Ramos (cell line): ENCODE data around the gene ASPSCR1.

Source experiments
- in situ Hi-C: fragments of 300-500 bp; cut with MboI; formaldehyde crosslinking; loops from one replicate; pipeline ENCODE4 v1.14.3; 2022; ENCODE audit warnings: low sequenced_read_pairs; ENCODE audit not compliant: unreplicated experiment

ASPSCR1 gene

DNA sequence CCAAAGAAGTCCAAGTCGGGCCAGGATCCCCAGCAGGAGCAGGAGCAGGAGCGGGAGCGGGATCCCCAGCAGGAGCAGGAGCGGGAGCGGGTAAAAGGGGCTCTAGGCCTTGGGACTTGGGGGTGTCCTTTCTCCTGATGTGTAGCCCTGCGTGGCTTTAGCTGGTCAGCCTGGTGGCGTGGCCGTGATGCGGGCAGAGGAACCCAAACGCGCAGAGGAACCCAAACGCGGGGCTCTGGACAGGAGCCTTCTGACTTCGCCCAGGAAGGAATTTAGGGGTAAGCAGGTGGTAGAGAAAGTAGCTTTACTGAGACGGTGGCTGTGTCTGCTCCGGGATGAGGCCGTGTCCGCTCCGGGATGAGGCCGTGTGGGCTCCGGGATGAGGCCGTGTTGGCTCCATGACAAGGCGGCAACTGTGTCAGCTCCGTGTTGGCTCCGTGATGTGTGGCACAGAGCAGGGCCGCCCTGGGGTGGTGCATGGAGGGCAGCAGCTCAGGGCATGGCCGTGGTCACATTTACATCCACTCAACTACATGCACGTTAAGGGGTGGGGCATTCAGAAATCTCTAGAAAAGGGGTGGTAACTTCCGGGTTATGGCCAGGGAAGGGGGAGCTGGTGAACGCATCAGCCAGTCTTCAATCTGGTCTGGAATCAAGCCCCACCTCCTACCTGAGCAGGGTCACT lies 19.5 kb downstream of the ASPSCR1 start:
- in situ Hi-C loops, result no loop called here

DNA sequence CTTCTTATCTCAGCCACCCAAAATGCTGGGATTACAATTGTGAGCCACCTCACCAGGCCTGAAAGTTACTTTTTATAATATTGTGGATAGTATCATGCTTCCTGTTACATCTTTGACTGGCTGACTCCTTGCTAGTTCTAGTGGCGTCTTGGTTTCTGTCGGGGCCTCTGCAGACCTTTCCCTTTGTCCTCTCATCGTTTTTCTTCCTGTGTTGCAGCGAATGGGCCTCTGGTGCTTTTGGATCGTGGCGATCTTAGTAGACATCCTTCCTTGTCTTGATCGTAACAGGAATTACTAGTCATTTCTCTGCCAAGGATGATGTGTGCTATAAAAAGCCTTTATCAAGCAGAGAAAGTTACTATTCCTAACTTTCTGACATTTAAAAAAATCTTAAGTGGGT lies 20.8 kb downstream of the ASPSCR1 start:
- in situ Hi-C loops, result no loop called here

DNA sequence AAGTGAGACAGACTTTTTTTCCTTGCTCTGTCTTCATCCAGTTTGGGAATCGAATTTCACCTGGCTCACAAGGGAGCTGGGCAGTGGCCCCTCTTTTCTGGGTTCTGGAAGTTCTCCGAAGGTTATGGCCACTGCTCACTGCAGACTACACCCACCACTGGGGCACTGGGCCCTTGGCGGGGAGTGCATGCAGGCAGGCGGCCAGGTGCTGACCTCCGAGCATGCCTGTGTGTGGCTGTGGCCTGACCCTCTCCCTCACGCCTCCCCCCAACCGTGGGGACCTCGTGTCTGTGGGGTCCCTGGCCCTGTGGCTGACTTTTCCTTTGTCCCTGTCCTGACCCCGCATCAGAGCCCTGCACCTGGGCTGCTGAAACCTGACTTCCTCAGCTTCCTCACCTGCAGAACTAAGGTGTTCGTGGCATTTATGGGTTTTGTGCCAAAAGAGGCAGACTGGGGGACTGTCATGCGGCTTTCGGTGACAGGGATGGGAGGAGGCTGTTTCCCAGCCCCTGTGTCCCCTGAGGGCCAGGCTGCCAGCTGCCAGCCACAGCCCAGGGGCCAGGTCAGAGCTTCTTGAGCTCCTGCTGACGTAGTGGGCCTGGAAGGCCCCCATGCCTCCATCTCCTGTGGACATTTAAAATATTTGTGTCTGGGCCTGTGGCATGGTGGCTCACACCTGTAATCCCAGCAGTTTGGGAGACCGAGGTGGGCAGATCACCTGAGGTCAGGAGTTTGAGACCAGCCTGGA lies 21.4 kb downstream of the ASPSCR1 start:
- in situ Hi-C loops, result no loop called here

DNA sequence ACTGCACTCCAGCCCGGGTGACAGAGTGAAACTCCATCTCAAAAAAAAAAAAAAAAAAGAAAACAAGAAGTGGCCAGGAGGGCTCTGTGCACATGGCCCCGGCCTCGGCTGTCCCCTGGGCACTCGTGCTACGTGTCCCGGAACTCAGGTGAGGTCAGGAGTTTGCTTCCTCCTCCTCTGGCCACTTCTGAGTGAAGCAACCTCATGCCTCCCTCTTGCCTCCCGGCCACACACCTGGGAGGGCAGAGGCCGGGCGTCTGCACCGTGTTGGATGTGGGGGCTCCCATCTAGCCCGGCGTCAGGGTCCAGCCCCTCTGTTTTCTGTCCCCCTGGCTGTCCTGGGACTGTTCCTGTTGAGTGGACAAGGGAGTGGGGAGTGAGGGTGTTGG lies 22.2 kb downstream of the ASPSCR1 start:
- in situ Hi-C loops, result no loop called here

DNA sequence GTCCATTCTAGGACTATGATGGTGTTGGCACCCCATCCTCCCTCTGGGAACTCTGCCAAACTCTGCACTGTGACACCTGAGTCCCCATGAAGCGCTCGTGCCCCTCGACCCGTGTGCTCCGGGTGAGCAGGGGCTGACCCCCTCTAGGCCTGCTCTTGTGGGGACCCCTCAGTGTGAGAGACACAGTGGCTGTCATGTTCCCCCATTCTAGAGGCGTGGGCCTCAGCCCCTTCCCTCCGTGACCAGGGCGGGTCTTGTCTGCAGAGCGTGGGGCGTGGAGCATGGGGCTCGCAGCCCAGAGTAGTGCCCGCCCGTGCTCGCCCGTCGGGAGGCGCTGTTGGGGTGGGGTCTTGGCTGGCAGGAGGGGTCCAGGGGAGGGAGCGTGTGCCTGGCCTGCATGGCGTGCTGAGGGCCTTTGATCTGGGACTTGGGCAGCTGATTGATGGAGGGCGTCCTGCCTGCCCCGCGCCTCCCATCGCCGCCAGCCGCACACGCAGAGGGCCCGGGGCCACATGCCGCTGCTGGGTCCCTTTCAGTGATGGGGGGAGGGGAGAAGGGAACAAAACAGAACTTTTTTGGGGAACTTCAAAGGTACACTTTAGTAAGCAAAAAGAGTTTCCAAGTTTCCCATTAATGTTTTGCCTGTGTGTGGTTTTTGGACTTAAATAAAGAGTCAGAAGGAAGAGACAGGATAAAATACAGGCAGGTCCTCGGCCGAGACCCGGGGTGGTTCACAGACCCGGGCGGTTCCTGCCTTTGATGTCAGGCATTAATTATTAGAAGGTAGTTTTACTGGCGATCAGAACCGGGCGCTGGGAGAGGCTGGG lies 22.8 kb downstream of the ASPSCR1 start:
- in situ Hi-C loops, result no loop called here

DNA sequence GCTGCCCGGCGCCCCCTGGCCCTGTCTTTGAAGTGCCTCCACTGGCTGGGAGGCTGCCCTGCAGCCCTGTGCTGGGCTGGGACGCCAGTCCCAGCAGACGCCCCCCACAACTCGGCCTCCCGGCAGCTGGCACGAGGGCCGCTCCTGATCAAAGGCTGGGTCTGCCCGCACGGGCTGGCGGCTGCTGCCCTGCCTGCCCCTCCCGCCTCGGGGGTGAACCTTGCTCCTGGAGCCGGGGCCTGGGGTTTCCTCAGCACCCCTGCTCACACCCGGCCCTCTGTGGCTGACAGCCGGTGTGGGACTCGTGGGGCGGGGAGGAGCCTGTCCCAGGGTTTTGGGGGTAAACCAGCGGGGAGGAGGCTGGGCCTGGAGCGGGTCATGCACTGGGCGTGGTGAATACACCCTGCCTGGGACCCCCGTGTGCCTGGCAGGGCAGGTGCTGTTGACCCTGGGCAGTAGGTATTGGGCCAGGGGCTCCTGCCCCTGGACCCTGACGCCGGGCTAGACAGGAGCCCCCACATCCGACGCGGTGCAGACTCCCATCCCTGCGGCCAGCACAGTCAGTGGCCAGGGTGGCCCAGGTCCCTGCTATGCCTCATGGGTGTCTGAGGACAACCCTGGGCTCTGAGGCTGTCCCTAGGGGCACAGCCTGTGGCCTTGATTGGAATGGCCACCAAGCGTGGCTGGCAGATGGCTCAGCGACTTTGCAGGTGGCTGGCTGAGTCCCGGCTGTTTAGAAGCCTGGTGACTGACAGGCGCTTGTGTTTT lies 23.6 kb downstream of the ASPSCR1 start:
- in situ Hi-C loops, result no loop called here

DNA sequence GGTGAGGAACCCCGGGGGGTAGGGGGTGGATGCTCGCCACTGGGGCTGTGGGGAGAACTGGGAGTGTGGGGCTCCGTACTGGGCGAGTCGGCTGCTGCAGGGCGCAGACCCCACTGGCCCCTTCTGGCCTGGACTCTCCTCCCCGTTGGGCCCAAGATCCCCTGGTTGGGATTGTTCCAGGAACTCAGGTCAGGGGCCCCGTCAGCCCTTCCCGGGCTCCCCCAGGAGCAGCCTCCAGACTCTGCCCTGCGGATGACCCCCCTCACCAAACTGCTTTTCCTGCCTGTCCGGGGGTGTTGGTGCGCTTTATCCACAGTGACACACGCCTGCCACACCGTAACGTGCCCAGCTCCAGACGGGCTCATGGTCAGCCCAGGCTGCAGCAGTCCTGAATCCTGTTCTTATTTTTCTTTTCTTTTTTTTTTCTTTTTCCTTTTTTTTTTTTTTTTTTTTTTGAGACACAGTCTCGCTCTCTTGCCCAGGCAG lies 24.2 kb downstream of the ASPSCR1 start:
- in situ Hi-C loops, result no loop called here

DNA sequence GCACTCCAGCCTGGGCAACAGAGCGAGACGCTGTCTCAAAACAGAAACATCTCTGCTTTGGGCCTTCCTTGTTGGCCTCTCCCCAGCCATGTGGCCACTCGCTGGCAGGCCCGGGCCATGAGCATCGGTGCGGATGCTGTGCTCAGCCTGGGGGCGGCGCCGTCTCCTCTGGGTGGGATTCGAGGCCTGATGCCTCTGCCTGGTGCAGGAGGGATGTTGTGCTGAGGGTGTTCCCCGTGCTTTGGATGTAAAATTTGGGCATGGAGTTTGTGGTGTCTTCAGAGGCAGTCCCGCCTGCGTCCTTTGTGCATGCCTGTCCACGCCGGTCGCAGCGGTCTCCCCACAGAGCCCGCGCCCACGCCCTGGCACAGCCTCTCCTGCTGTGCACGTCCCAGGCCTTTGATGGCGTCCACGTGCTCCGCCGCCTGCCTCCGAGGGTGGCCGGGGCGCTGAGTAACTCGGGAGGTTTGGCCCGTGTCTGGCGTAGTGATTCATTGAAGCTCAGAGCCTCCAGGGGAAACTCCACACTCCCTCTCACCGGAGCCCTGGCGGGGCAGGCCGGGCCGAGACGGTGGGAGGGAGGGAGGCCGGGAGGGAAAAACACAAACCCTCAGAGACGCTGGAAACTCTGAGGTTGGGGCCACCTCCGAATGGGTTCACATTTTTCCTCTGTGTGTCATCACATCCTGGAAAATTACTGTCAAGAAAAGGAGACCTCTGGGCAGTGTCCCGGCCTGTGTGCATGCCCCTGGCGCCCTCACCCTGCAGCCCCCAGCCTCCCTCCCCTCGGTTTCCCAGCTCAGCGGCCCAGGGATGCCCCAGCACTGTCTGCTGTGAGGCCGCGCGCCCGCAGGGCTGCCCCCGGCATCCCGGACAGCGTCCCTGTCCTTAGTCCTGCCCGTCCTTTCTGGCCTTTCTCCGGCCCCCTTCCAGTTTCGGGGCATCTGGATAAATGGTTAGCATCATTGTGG lies 26.3 kb downstream of the ASPSCR1 start:
- in situ Hi-C loops, result no loop called here

DNA sequence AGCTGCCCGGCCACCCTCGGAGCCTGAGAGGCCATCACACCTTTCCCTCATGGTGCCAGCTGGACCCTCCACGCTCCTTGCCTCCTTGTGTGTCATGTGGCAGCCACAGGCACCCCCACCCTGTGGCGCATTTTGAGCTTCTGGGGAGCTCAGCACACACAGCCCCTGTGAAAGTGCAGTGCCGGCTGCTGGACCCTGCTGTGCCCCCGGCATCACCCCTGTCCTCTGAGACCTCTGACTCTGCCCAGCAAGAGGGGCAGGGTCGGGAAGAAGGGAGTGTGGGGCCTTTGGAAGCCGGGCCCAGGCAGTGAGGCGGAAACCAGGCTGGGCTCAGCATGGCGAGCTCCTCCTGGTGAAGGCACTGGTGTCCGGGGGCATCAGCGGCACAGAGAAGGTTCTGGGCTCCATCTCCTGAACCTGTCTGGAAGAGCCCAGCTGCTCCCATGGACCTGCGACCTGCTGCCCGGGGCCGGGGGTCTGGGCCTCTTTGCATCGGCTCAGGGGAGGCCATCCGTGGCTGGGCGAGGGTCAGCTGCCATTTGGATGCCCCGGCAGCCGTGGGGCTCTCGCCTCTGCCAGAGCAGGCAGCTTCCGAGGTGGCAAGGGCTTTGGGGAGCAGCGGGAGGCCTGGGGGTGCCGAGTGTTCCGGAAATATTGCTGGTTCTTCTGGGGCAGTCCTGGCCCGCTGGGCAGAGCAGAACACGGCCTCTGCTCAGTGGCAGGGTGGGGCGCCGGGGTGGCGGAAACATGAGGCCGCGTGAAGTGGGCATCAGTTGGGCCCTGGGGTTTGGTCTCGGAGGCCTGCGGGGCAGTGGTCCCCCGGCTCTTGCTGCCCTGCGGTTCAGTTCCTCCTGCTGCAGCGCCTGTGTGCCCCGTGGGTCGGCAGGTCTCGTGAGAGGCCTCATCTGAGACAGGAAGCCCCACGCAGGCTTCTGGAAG lies 27.4 kb downstream of the ASPSCR1 start:
- in situ Hi-C loops, result no loop called here

DNA sequence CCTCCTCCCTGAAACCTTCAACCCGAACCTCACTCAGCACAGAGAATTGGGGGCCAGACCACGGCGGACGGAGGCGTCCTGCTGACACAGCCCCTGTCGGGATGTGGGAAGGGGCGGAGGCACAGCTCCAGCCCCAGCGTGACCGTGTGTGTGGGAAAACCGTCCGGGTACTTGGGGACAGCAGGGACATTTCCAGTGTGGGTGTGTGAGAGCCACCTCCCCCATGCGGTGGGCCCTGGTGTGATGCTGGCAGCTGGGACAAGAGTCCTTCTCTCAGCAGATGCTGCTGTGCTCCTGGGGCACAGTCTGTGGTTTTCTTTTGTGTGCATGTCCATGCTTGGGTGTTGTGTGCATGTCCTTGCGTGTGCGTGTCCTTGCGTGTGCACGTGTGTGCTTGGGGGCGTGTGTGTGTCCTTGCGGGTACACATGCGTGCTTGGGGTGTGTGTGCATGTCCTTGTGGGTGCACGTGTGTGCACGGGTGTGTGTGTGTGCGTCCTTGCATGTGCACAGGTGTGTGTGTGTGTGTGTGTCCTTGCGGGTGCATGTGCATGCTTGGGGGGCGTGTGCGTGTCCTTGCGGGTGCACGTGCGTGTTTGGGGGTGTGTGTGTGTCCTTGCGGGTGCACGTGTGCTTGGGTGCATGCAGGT lies 28.4 kb downstream of the ASPSCR1 start:
- in situ Hi-C loops, result no loop called here

DNA sequence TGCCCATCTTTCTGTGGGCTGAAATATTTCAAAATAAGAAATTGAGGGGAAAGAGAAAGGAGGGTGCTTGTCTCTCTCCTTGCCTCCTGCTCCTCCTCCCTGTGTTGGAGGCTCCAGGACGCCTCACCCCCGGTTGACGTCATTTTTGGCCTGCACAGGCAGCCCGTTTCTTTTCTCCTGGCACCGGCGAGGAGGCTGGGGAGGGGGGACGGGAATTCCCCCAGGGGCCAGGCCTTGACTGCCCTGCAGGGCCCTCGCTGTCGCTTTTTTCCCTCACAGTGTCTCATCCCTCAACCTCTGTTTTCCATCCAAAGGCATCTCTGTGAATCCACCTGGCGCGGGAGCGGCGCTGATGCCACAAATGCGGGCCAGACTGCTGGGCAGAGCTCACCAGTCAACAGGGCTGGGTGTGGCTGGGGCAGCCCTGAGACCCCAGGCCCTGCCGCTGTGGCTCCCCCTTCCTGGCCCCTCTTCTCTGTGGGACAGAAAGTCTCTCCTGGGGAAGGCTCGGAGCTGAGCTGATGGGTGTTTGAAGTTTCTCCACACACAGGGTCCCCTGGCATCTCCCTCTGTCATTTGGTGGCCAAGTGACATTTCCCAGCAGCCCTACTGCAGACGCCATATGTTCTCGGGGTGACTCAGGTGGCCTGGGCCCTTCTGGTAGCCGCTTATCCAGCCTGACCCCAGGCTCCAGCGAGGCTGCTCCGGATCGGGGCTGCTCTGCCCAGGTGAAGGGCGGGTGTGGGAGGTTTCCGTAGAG lies 29.2 kb downstream of the ASPSCR1 start:
- in situ Hi-C loops, result no loop called here

DNA sequence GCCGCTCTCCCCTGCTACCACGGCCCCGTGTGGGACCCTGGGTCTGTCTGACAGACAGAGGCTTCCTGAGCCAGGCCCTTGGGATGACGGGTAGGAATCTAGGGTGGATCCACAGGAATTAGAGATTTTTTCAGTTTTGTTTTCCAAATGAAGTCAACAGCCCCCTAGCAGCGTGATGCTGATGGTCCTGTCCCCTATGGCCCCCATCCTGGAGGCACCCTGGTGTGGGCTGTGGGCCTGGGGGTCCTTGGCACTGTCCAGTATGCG lies 29.7 kb downstream of the ASPSCR1 start:
- in situ Hi-C loops, result no loop called here

DNA sequence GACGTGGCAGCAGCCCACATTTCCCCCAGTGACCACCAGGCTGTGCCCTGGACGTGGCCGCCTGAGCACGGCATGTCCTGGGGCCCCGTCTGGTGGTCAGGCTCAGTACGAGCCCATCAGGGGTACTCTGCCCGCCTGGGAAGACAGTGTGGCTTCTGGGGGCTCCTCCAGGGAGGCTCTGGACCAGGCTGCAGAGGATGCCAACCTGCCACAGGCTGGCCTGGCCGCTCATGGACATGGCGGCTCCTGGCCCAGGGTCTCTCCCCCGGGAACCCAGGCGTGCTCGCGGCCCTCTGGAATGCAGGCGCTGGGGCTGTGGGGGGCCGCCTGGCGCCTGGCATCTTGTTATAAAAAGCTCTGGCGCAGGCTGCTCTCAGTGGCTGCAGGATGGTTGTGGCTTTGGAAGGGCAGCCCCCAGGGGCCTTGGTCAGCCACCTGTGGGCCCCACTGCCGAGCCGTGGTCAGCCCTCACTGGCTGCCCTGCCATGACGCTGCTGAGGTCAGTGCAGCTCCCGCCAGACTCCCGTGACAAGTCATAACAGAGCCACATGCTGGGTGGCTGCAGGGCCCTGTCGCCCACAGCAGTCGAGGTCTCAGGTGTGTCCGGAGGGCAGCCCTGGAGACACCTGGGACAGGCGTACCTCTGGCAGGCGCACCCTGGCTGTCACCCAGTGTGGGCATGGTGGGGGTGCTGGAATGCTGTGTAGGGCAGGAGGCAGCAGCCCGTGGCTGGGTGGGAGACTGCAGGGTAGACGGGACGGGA lies 30.2 kb downstream of the ASPSCR1 start:
- in situ Hi-C loops, result no loop called here

DNA sequence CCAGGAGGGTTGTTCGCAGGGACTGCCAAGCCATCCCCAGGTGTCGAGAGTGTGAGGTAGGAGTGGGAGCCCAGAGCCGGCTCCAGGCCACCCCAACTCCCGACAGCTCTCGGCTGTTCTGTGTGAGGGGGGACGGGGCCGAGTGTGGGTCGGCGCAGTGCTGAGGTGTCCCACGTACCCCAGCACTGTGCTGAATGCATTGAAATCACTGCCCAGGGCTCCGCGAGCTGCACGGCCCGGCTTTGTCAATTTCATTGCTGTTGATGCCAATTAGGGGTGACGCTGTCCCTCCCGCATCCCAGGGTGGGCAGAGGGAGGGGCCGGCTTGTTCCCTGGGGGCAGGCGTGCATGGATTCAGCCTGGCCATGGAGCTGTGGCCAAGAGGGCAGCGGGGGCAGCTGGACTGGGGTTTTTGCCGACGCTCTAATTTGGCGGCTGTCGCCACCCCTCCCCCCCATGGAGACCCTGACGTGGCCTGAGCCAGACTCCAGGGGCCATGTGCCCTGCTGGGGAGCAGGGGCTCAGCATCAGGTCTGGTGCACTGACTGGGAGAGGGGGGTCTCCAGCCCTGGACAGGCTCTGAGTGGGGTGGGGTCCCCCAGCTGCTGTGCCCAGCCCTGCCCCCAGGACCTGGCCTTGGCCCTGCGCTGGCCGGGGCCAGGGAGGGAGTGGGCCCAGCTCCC lies 31.0 kb downstream of the ASPSCR1 start:
- in situ Hi-C loops, result no loop called here

DNA sequence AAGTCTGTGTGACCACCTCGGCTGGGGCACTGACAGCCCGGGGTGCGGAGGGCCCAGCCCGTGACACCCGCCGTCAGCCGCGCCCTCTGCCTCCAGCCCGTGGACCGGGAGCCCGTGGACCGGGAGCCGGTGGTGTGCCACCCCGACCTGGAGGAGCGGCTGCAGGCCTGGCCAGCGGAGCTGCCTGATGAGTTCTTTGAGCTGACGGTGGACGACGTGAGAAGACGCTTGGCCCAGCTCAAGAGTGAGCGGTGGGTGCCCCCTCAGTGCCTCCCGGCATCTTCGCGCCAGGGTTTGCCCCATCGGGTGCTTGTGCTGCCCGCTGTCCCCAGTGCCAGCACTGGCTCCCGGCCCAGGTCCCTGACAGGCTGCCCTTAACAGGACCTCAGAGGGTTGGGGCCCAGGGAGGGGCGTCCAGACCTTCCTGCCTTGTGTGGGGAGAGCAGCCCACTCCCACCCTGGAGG lies 31.5 kb downstream of the ASPSCR1 start:
- in situ Hi-C loops, result no loop called here

DNA sequence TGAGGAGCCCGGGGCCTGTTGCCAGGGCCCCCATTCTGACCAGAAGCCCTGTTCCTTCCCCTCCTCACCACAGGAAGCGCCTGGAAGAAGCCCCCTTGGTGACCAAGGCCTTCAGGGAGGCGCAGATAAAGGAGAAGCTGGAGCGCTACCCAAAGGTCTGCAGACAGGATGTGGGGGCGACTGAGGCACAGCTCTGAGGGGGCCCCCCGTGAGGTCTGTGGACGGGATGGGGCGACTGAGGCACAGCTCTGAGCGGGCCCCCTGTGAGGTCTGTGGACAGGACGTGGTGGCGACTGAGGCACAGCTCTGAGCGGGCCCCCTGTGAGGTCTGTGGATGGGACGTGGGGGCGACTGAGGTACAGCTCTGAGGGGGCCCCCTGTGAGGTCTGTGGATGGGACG lies 32.0 kb downstream of the ASPSCR1 start:
- in situ Hi-C loops, result no loop called here
